Measurements from ENCODE around the gene ERCC8. TPM values are rescaled to one million over a fixed set of nuclear protein-coding genes. Genes with fewer than 3 reads are reported as not detected.

ERCC8 gene
- total and polyA plus RNA-seq, 2 of the 13 experiments (the other 11 are each of a cell fraction or from before 2014, with no cell fraction given), result 24.4 to 35.2 TPM

DNA sequence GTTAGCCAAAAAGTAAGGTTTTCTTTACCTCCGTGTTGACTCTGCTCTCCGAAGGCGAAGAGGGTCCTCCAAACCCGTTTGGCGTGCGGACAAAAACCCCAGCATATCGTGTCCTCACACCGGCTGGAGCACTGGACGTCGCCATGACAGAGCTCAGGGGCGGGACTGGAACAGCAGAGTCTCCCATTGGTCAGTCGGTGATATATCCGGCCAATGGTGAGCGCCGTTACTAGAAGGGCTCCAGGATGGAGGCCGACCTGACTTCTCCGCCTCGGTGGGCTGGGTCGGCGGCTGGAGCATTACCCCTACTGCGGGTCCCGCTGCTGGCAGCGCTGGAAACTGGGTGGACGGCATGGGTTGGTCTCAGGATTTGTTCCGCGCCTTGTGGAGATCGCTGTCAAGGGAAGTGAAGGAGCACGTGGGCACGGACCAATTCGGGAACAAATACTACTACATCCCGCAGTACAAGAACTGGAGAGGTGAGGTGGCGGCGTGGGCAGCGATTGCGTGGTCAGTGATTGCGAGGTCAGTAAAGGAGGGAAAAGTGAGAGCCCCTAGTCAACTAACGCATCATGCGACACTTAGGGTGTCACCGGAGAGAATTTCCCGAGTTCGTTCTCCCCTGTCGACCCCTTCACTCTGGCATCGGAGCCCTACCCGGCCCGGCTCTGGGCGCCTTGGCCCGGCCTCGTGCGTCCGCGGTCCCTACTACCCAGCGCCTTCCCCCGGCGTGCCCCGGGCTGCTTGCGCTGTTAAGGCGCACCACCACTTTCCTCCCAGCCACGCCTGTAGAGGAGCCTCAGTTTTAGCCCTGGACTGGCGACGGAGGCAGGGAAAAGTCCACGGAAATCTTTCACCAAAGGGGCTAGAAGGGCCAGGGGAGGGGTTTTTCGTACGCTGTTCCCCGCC lies at the start of gene ERCC8, which contains the start of gene NDUFAF2 (continued):
- TF ChIP-seq ISX (CRISPR knock-in tag; conservative IDR thresholded peaks at IDR 0.05) (no peak), BORCS8-MEF2B (CRISPR knock-in tag; IDR thresholded peaks at IDR 0.05) (peak; percentile 27; the same call in 1 of the 2 replicates), NFYB (CRISPR knock-in tag; IDR thresholded peaks at IDR 0.05) (peak; percentile 94), SMAD9 (CRISPR knock-in tag; IDR thresholded peaks at IDR 0.05) (no peak), RBAK (CRISPR knock-in tag; IDR thresholded peaks at IDR 0.05) (no peak), PCBP2 (optimal IDR thresholded peaks at IDR 0.05; ENCODE audit: low read depth, low read length, poor library complexity, severe bottlenecking) (no peak), KDM1A (CRISPR knock-in tag; IDR thresholded peaks at IDR 0.05) (no peak), ZNF432 (CRISPR knock-in tag; IDR thresholded peaks at IDR 0.05; ENCODE audit: borderline replicate concordance) (no peak), BRD4 (CRISPR knock-in tag; IDR thresholded peaks at IDR 0.05) (peak; percentile 63; the same call in 1 of the 2 replicates), ZNF7 (CRISPR knock-in tag; IDR thresholded peaks at IDR 0.05) (no peak), ZNF468 (CRISPR knock-in tag; IDR thresholded peaks at IDR 0.05) (no peak), ZBTB3 (CRISPR knock-in tag; IDR thresholded peaks at IDR 0.05; ENCODE audit: borderline replicate concordance, low read depth) (no peak), ZNF460 (CRISPR knock-in tag; IDR thresholded peaks at IDR 0.05; ENCODE audit: borderline replicate concordance) (peak; percentile 20; the same call in 1 of the 2 replicates), SETDB1 (CRISPR knock-in tag; IDR thresholded peaks at IDR 0.05; ENCODE audit: borderline replicate concordance) (no peak), KLF16 (CRISPR knock-in tag; IDR thresholded peaks at IDR 0.05) (no peak; a peak in 1 of 4 replicates), ZNF30 (CRISPR knock-in tag; IDR thresholded peaks at IDR 0.05) (0 out of 2 replicates have a peak, but pooled peaks have one; percentile 54), MXI1 (IDR thresholded peaks at IDR 0.05; ENCODE audit: borderline replicate concordance, low read depth, low read length) (peak; percentile 82; the same call in 1 of the 3 replicates)
- TF ChIP-seq, protein P1, sequence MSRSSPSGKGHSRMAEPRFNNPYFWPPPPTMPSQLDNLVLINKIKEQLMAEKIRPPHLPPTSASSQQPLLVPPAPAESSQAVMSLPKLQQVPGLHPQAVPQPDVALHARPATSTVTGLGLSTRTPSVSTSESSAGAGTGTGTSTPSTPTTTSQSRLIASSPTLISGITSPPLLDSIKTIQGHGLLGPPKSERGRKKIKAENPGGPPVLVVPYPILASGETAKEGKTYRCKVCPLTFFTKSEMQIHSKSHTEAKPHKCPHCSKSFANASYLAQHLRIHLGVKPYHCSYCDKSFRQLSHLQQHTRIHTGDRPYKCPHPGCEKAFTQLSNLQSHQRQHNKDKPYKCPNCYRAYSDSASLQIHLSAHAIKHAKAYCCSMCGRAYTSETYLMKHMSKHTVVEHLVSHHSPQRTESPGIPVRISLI (CRISPR knock-in tag; IDR thresholded peaks at IDR 0.05; ENCODE audit: borderline replicate concordance), result 0 out of 2 replicates have a peak, but pooled peaks have one; percentile 32
- TF ChIP-seq, protein P2, sequence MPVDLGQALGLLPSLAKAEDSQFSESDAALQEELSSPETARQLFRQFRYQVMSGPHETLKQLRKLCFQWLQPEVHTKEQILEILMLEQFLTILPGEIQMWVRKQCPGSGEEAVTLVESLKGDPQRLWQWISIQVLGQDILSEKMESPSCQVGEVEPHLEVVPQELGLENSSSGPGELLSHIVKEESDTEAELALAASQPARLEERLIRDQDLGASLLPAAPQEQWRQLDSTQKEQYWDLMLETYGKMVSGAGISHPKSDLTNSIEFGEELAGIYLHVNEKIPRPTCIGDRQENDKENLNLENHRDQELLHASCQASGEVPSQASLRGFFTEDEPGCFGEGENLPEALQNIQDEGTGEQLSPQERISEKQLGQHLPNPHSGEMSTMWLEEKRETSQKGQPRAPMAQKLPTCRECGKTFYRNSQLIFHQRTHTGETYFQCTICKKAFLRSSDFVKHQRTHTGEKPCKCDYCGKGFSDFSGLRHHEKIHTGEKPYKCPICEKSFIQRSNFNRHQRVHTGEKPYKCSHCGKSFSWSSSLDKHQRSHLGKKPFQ (CRISPR knock-in tag; IDR thresholded peaks at IDR 0.05; ENCODE audit: insufficient replicate concordance), result peak; percentile 22
- TF ChIP-seq, protein P3, sequence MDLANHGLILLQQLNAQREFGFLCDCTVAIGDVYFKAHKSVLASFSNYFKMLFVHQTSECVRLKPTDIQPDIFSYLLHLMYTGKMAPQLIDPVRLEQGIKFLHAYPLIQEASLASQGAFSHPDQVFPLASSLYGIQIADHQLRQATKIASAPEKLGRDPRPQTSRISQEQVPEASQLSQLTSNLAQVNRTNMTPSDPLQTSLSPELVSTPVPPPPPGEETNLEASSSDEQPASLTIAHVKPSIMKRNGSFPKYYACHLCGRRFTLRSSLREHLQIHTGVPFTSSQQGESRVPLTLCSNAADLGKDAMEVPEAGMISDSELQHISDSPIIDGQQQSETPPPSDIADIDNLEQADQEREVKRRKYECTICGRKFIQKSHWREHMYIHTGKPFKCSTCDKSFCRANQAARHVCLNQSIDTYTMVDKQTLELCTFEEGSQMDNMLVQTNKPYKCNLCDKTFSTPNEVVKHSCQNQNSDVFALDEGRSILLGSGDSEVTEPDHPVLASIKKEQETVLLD (CRISPR knock-in tag; IDR thresholded peaks at IDR 0.05; ENCODE audit: low read depth), result no peak; the same call in 1 of the 2 replicates
- TF ChIP-seq, protein P4, sequence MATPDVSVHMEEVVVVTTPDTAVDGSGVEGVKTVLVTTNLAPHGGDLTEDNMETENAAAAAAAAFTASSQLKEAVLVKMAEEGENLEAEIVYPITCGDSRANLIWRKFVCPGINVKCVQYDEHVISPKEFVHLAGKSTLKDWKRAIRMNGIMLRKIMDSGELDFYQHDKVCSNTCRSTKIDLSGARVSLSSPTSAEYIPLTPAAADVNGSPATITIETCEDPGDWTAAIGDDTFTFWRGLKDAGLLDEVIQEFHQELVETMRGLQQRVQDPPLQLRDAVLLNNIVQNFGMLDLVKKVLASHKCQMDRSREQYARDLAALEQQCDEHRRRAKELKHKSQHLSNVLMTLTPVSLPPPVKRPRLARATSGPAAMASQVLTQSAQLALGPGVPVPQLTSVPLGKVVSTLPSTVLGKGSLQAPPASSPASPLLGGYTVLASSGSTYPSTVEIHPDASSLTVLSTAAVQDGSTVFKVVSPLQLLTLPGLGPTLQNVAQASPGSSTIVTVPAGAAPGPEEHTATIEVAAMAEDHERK (CRISPR knock-in tag; IDR thresholded peaks at IDR 0.05; ENCODE audit: low read depth), result no peak
